ENCODE results near the gene ADCY10. TPM values are rescaled to one million over a fixed set of nuclear protein-coding genes. Genes with fewer than 3 reads are reported as not detected.

ADCY10 gene
- total and polyA plus RNA-seq, 7 donors = 0.14 to 0.92 (median 0.28) TPM; not detected in 2

DNA sequence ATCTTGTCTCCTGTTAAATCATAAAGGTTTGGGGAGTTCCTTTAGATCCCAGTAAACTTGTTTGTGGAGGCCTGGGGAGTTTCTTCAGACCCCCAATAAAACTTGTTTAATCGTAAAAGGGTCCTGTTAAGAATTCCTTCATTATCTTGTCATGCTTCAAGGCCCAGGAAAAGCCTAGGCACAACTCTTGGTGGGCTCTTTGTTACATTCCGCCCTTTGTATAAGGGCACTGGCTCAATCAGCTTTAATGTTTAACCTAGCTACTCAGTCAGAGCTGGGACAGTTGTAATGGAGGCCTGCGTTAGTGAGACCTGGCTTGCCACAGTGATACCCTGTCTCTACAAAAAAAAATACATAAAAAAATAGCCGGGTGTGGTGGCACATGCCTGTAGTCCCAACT lies 115.0 kb downstream of the ADCY10 start:
- WGBS, 2 donors = 25 to 81% methylated on average over 4 of the region's 4 CpGs
- intact Hi-C loops (cut with DNase I) = no loop called here
- no peaks in the 10 kb centered on the region for H3K27me3 ChIP-seq
- H3K9me3 ChIP-seq = no peaks in the 10 kb centered on the region
- peaks cover 0 to 23% (median 15%) of the 10 kb centered on the region in 4 donors for H3K4me1 ChIP-seq
- H3K36me3 ChIP-seq = no peaks in the 10 kb centered on the region
- no peak for DNase-seq
- no peak overlapping the region for H3K27ac ChIP-seq
- TF ChIP-seq POLR2A (IDR thresholded peaks at IDR 0.05) (no peak), POLR2AphosphoS5 (IDR thresholded peaks at IDR 0.05) (no peak), EP300 (IDR thresholded peaks at IDR 0.05) (no peak)
- TF ChIP-seq, protein P1, sequence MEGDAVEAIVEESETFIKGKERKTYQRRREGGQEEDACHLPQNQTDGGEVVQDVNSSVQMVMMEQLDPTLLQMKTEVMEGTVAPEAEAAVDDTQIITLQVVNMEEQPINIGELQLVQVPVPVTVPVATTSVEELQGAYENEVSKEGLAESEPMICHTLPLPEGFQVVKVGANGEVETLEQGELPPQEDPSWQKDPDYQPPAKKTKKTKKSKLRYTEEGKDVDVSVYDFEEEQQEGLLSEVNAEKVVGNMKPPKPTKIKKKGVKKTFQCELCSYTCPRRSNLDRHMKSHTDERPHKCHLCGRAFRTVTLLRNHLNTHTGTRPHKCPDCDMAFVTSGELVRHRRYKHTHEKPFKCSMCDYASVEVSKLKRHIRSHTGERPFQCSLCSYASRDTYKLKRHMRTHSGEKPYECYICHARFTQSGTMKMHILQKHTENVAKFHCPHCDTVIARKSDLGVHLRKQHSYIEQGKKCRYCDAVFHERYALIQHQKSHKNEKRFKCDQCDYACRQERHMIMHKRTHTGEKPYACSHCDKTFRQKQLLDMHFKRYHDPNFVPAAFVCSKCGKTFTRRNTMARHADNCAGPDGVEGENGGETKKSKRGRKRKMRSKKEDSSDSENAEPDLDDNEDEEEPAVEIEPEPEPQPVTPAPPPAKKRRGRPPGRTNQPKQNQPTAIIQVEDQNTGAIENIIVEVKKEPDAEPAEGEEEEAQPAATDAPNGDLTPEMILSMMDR (IDR thresholded peaks at IDR 0.05) = no peak
- no peak overlapping the region for H3K4me3 ChIP-seq

DNA sequence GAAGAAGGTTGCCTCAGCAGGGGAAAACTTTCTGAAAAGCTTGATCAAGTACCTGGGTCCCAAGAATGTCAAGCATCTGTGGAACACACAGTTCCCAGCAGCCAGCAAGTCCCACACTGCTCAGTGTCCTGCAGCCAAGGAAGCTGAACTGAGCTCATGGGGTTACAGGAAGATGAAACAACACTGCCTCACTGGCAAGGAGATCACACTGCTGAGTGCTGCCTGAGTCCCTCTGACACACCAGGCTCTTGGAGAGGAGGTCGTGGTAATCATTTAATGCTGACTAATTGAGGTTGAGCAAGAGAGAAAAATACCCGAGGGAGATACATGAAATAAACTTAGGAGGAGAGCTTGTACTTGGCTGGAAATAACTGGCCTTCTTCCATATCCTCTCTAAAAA lies 116.9 kb downstream of the ADCY10 start:
- Histone ChIP-seq H3K4me1 (peaks cover 0 to 23% (median 13%) of the 10 kb centered on the region in 4 donors), H3K9me3 (no peaks in the 10 kb centered on the region), H3K27ac (peak overlapping the region; percentile 62 to 85 (median 66)), H3K27me3 (no peaks in the 10 kb centered on the region), H3K36me3 (no peaks in the 10 kb centered on the region), H3K4me3 (no peak overlapping the region)
- 19 to 47% methylated on average over 2 of the region's 2 CpGs for WGBS, 2 donors
- TF ChIP-seq, protein P1 (IDR thresholded peaks at IDR 0.05) = no peak
- TF ChIP-seq POLR2AphosphoS5 (IDR thresholded peaks at IDR 0.05) = peak; percentile 65 to 85 (median 74)
- peak in 1 of 4 donors; percentile 40 for TF ChIP-seq EP300 (IDR thresholded peaks at IDR 0.05)
- no peak for TF ChIP-seq POLR2A (IDR thresholded peaks at IDR 0.05)
- peak; percentile 96 for DNase-seq
- intact Hi-C loops (cut with DNase I) = no loop called here

DNA sequence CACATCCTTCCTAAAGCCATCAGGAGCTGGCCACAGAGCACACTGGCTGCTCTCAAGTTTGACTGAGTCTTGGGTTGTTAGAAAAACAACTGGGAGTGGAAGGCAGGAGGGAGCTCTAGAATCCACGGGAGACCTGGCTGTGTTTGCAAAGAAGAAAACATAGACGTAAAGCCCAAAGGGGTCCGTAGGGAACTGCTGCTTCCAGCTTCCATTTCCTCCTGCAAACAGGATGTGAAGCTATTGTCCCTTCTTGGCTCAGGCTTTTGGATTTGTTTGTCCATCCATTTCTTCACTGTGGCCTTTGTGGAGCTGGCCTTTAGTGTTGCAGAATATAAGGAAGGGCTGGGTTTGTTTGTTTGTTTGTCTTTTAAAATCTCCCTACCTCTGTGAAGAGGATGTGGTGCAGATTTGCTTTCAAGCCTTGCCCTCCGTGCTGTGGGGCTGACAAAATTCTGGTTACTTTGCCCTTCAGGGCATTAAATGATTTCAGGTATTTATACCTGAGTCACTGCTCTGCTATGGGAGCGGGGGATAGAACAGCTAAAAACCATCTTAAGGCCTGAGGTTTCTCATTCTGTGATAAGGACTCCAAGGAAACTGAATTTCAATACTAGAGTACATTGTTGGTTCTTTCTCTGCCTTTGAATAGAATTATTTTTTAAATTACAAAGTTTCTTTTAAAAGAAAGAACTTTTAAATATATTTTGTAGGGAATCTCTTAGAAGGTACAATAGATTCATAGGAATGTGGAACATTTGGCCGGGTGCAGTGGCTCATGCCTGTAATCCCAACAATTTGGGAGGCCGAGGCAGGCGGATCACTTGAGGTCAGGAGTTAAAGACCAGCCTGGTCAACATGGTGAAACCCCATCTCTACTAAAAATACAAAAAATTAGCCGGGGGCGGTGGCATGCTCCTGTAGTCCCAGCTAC lies 117.9 kb downstream of the ADCY10 start:
- no peaks in the 10 kb centered on the region for H3K9me3 ChIP-seq
- DNase-seq = peak; percentile 82
- TF ChIP-seq, protein P1 (IDR thresholded peaks at IDR 0.05) = no peak
- peak in 1 of 4 donors; percentile 16 for TF ChIP-seq POLR2AphosphoS5 (IDR thresholded peaks at IDR 0.05)
- peaks cover 0 to 23% (median 13%) of the 10 kb centered on the region in 4 donors for H3K4me1 ChIP-seq
- H3K27me3 ChIP-seq = no peaks in the 10 kb centered on the region
- H3K4me3 ChIP-seq = no peak overlapping the region
- H3K27ac ChIP-seq = peak overlapping the region; percentile 62 to 85 (median 66)
- 81 to 82% methylated on average over 10 of the region's 10 CpGs for WGBS, 2 donors
- peaks cover 0 to 2% (median 0%) of the 10 kb centered on the region in 4 donors for H3K36me3 ChIP-seq
- intact Hi-C loops (cut with DNase I) = no loop called here

DNA sequence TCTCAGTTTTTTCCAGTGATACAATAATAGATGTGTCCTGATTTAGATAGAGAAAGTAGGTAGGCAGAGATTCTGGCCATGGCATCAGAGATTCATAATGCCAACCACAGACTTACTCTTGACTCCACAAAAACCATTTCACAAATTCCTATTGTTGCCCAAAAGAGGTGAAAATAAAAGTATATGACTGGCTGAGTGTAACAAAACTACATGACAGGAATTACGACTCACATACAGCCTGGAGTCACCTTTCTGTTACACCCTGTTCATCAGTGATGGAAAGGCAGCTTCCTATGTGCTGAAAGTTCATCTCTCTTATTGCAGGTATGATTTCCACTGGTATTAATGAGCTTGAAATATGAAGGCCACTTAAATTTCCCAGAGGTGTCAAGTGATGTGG lies 119.9 kb downstream of the ADCY10 start:
- Histone ChIP-seq H3K4me3 (no peak overlapping the region), H3K36me3 (peaks cover 3 to 20% (median 10%) of the 10 kb centered on the region in 4 donors), H3K27me3 (no peaks in the 10 kb centered on the region), H3K9me3 (no peaks in the 10 kb centered on the region), H3K27ac (no peak overlapping the region), H3K4me1 (peaks cover 0 to 23% (median 13%) of the 10 kb centered on the region in 4 donors)
- TF ChIP-seq, protein P1 (IDR thresholded peaks at IDR 0.05) = no peak
- no peak for TF ChIP-seq POLR2A (IDR thresholded peaks at IDR 0.05)
- TF ChIP-seq EP300 (IDR thresholded peaks at IDR 0.05) = no peak
- no peak for TF ChIP-seq POLR2AphosphoS5 (IDR thresholded peaks at IDR 0.05)
- DNase-seq = no peak
- 88 to 91% methylated on average over 1 of the region's 1 CpG for WGBS, 2 donors
- intact Hi-C loops (cut with DNase I) = no loop called here

Measured in sigmoid colon (tissue), 7 donors.